Upper lobe of left lung (tissue), 6 donors: ENCODE data around the gene TCF7L2. TPM values are rescaled to one million over a fixed set of nuclear protein-coding genes. Genes with fewer than 3 reads are reported as not detected.

ENCODE experiments used
- ATAC-seq, 2 donors: fragments of 200-7000 bp; cut with Tn5 transposase; one replicate each; pipeline ENCODE4 v1.9.1; 2022; ENCODE audit warnings: mild to moderate bottlenecking in 2 of 2, moderate library complexity in 2 of 2; ENCODE audit not compliant: low FRiP score in 2 of 2
- DNase-seq, 2 donors: peaks; one replicate each; pipeline ENCODE4 v3.0.0-alpha.2; 2019 to 2020
- H3K27ac ChIP-seq, 4 donors: fragments of 200-600 bp; sonication (generic); one replicate each; pipeline ENCODE4 v1.5.1; 2016 to 2019
- H3K27me3 ChIP-seq, 4 donors: fragments of 200-600 bp; sonication (generic); one replicate each; pipeline ENCODE4 v1.5.1; 2017 to 2019
- H3K36me3 ChIP-seq, 4 donors: fragments of 200-600 bp; sonication (generic); one replicate each; pipeline ENCODE4 v1.5.1; 2016 to 2019
- H3K4me1 ChIP-seq, 4 donors: fragments of 200-600 bp; sonication (generic); one replicate each; pipeline ENCODE4 v1.5.1; 2018 to 2019
- H3K4me3 ChIP-seq, 4 donors: fragments of 200-600 bp; sonication (generic); one replicate each; pipeline ENCODE4 v1.5.1; 2017 to 2019; ENCODE audit warnings: mild to moderate bottlenecking in 2 of 4, moderate library complexity in 1 of 4
- H3K9me3 ChIP-seq, 4 donors: fragments of 200-600 bp; sonication (generic); one replicate each; pipeline ENCODE4 v1.5.1; 2018 to 2019
- CTCF ChIP-seq, 6 experiments: fragments of 450-650 bp in 4 of 6; fragments of 200-600 bp in 2 of 6; sonication (generic) in 2 of 6; IDR thresholded peaks; one replicate each; pipeline ENCODE4 v1.5.1; 2016 to 2019; ENCODE audit warnings: antibody characterized with exemption in 6 of 6
- EP300 ChIP-seq, 4 donors: sonication (generic); formaldehyde crosslinking; IDR thresholded peaks; one replicate each; pipeline ENCODE4 v1.5.1; 2017; ENCODE audit warnings: antibody characterized with exemption in 4 of 4, control low read depth in 2 of 4
- POLR2A ChIP-seq, 4 donors: fragments of 450-650 bp; IDR thresholded peaks; one replicate each; pipeline ENCODE4 v1.5.1; 2016 to 2017; ENCODE audit warnings: antibody characterized with exemption in 4 of 4, mild to moderate bottlenecking in 2 of 4
- POLR2AphosphoS5 ChIP-seq, 2 donors: sonication (generic); formaldehyde crosslinking; IDR thresholded peaks; one replicate each; pipeline ENCODE4 v1.5.1; 2017; ENCODE audit warnings: antibody characterized with exemption in 2 of 2
- WGBS, 2 donors: methylation state at CpG; one replicate each; pipeline ENCODE4 v1.1.5; 2017 to 2018; 5-methylcytosine and 5-hydroxymethylcytosine counted together
- total RNA-seq, 6 donors: library from RNA; depleted of rRNA in 4 of 6; stranded (reverse); fragments of >200 nt in 4 of 6; gene quantifications; one replicate each; pipeline versions ENCODE4 v1.1.0 to v1.2.1, GENCODE V29; 2016 to 2021
- donor health status: DM: no; HTN: no; CAD: no; lungs with moderate emphysema.
- donor health status: DM: no; HTN: yes; CAD: no; lungs with severe emphysema.

The TCF7L2 gene
- total RNA-seq, 6 donors from 2014 or later = 15.5 to 80.3 (median 48.1) TPM

- 93 to 97% methylated on average over 7 of the region's 7 CpGs for WGBS, 2 donors
Observed at GRCh38 chr10:113157441-113157840, 207.4 kb downstream of the TCF7L2 start.

GRCh38 chr10:113158183-113158582 lies 208.1 kb downstream of the TCF7L2 start:
- 63 to 68% methylated on average over 3 of the region's 3 CpGs for WGBS, 2 donors
- Histone ChIP-seq H3K4me3 (no peak overlapping the region), H3K4me1 (peaks cover 0 to 3% (median 1%) of the 10 kb centered on the region in 4 donors), H3K27ac (no peak overlapping the region), H3K9me3 (no peaks in the 10 kb centered on the region), H3K36me3 (peaks cover 2 to 71% (median 31%) of the 10 kb centered on the region in 4 donors), H3K27me3 (no peaks in the 10 kb centered on the region)
- TF ChIP-seq CTCF (IDR thresholded peaks at IDR 0.05) (no peak), POLR2A (IDR thresholded peaks at IDR 0.05) (no peak), EP300 (IDR thresholded peaks at IDR 0.05) (no peak), POLR2AphosphoS5 (IDR thresholded peaks at IDR 0.05) (no peak)
- DNase-seq (no peak), ATAC-seq (no peak)

More at GRCh38 chr10:113157441-113157840, 207.4 kb downstream of the TCF7L2 start:
- no peak for ATAC-seq
- peaks cover 0 to 4% (median under 1%) of the 10 kb centered on the region in 4 donors for H3K4me1 ChIP-seq
- DNase-seq = no peak
- no peak overlapping the region for H3K4me3 ChIP-seq
- no peak overlapping the region for H3K27ac ChIP-seq
- TF ChIP-seq EP300 (IDR thresholded peaks at IDR 0.05) (no peak), POLR2AphosphoS5 (IDR thresholded peaks at IDR 0.05) (no peak), POLR2A (IDR thresholded peaks at IDR 0.05) (no peak), CTCF (IDR thresholded peaks at IDR 0.05) (no peak)
- H3K27me3 ChIP-seq = no peaks in the 10 kb centered on the region
- H3K9me3 ChIP-seq = no peaks in the 10 kb centered on the region
- H3K36me3 ChIP-seq = peaks cover 5 to 79% (median 38%) of the 10 kb centered on the region in 4 donors

GRCh38 chr10:113159563-113159962 lies 209.5 kb downstream of the TCF7L2 start:
- Histone ChIP-seq H3K27me3 (no peaks in the 10 kb centered on the region), H3K36me3 (peaks cover 2 to 64% (median 26%) of the 10 kb centered on the region in 4 donors), H3K4me1 (peaks cover 0 to 3% (median 0%) of the 10 kb centered on the region in 4 donors), H3K4me3 (no peak overlapping the region), H3K9me3 (no peaks in the 10 kb centered on the region), H3K27ac (no peak overlapping the region)
- WGBS, 2 donors = 92 to 94% methylated on average over 8 of the region's 8 CpGs
- TF ChIP-seq CTCF (IDR thresholded peaks at IDR 0.05) (no peak), POLR2A (IDR thresholded peaks at IDR 0.05) (no peak), EP300 (IDR thresholded peaks at IDR 0.05) (no peak), POLR2AphosphoS5 (IDR thresholded peaks at IDR 0.05) (no peak)
- ATAC-seq (no peak), DNase-seq (no peak)

GRCh38 chr10:113160641-113161040 lies 210.6 kb downstream of the TCF7L2 start:
- TF ChIP-seq EP300 (IDR thresholded peaks at IDR 0.05) (no peak), POLR2AphosphoS5 (IDR thresholded peaks at IDR 0.05) (no peak), POLR2A (IDR thresholded peaks at IDR 0.05) (no peak), CTCF (IDR thresholded peaks at IDR 0.05) (no peak)
- no peak for ATAC-seq
- Histone ChIP-seq H3K4me1 (peaks cover 0 to 3% (median 0%) of the 10 kb centered on the region in 4 donors), H3K9me3 (no peaks in the 10 kb centered on the region), H3K27me3 (no peaks in the 10 kb centered on the region), H3K27ac (no peak overlapping the region), H3K4me3 (no peak overlapping the region), H3K36me3 (peaks cover 0 to 60% (median 25%) of the 10 kb centered on the region in 4 donors)
- no peak for DNase-seq
- WGBS, 2 donors = 67 to 77% methylated on average over 10 of the region's 10 CpGs

GRCh38 chr10:113161066-113161465 lies 211.0 kb downstream of the TCF7L2 start:
- no peak for TF ChIP-seq POLR2AphosphoS5 (IDR thresholded peaks at IDR 0.05)
- no peak for TF ChIP-seq CTCF (IDR thresholded peaks at IDR 0.05)
- no peak for TF ChIP-seq EP300 (IDR thresholded peaks at IDR 0.05)
- TF ChIP-seq POLR2A (IDR thresholded peaks at IDR 0.05) = no peak
- Histone ChIP-seq H3K4me3 (no peak overlapping the region), H3K27me3 (no peaks in the 10 kb centered on the region), H3K27ac (no peak overlapping the region), H3K9me3 (no peaks in the 10 kb centered on the region), H3K36me3 (peaks cover 0 to 61% (median 26%) of the 10 kb centered on the region in 4 donors), H3K4me1 (peaks cover 0 to 3% (median 0%) of the 10 kb centered on the region in 4 donors)
- 88% methylated on average over 6 of the region's 6 CpGs for WGBS, 2 donors
- no peak for ATAC-seq
- DNase-seq = no peak
